GM18505 (cell line): ENCODE measurements around the gene FREM1.

Experiments used
- ATAC-seq: cut with Tn5 transposase; IDR thresholded peaks from one replicate; pipeline ENCODE4 v1.9.1; 2021; ENCODE audit not compliant: unreplicated experiment
- POLR2A ChIP-seq: IDR thresholded peaks from 4 replicates; pipeline ENCODE4 v1.6.1; 2011; ENCODE audit warnings: borderline replicate concordance; ENCODE audit not compliant: insufficient read depth, insufficient read length; ENCODE audit errors: extremely low read depth

FREM1 gene

DNA sequence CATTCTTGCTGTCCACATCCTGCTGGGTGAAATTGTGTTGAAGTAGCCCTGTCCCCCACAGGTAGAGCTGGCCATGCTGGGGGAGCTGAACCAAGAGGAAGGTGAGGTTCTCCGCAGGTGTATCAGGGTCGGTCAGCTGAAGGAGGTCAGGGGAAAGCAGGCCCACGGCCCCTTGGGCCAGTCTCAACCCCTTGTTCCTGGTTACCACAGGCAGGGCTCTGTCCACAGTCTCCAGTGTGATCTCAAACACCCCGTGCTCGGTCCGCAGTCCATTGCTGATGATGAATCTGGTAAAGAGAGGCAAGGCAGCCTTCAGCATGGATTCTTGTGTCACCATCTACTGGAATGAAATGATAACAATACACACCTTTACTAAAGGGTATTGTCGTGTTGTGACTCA, 134.3 kb downstream of the FREM1 start:
- no peak for ATAC-seq
- no peak for TF ChIP-seq POLR2A

DNA sequence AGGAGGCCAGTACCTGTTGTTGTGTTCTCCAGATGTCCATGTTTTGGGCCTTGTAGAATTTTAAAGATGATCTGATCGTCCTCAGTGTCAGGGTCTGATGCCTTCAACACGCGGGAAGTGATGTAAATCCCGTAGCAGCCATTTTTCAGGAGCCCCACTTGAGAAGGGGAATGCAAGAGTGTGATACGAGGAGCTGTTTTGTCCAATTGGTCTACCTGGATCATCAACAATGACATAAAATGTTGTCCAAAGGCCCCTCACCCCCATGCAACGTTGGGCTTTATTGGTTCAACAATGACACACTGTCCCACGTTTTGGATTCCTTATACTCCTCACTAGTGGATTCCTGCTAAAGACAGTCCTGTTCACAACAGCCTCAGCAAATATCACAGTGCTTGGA, 139.6 kb downstream of the FREM1 start:
- no peak for ATAC-seq
- no peak for TF ChIP-seq POLR2A

DNA sequence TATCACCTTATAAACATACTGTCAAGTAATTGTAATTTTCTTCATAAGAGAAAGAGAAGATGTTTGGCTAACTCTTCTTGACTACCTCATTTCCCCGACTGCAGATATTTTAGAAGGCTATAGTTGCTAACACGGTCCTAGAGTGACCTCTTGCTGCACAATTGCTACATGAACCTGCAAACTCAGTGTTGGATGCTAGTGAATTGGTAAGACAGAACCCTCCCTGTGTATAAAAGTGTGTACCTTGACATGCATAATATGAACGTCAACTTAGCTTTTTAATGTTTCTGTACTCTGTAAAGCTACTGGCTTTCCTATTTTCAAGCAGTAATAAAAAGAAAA, 141.0 kb downstream of the FREM1 start:
- TF ChIP-seq POLR2A = no peak
- no peak for ATAC-seq

DNA sequence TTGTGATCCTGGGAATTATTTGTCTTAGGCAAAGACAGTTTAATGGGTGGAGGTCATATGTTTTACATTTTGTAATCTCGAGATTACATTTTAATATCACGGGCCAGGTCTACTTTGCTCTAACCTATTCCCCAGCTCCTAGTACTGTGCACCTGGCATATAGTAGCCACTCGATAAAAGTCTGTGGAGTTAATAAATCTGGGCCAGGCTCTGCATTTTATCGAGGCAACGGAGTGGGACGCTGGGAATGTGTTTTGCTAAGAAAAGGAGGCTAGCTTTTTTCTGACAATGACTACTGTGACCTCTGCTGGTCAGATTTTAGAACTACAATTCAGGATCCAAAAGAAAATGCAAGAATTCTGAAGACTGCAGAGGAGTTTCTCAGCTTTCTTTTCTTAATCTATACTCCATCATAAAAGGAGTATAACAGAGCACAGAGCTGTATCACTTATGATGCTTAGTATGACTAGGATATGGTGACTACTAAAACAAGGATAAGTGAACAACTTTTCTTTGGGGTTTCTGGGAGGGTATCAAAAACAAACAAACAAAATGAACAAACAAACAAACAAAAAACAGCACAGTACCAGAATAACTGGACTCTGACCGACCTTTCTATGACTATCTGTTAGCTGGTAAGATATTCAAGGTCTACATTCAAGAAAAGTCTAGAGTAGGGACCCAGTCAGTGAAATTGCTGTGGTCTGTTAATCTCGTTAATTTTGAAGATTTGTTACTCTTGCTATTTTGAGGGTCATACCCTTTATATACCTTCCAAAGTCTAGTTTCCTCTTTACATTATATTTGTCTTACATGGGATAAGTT, 141.6 kb downstream of the FREM1 start:
- no peak for ATAC-seq
- no peak for TF ChIP-seq POLR2A

DNA sequence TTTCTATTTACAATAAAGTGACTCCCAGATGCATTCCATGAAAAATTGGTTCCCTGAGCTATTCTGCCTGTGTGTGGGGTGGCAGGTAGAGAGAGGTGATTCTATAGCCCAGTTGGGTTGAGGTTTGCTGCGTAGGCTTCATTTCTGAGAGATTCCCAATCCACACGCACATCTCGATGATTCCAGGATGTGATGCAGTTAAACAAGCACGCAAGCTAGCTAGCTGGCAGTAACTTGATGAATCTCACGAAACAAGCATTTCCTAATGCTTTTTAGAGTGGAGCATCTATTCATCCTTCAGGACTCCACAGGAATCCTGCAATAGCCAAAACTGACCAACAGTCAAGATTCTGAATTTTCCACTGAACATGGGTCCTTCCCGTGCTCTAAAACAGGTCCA, 143.9 kb downstream of the FREM1 start:
- no peak for ATAC-seq
- no peak for TF ChIP-seq POLR2A

DNA sequence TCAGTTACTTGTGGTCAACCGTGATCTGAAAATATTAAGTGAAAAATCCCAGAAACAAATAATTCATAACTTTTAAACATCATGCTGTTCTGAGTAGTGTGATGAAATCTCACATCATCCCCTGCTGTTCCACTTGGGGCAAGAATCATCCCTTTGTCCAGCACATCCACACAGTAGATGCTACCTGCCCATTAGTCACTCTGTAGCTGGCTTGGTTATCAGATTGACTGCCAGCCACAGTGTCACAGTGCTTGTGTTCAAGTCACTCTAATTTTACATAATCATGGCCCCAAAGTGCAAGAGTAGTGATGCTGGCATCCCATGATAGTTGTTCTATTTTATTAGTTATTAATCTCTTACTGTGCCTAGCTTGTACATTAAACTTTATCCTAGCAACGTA, 148.6 kb downstream of the FREM1 start:
- TF ChIP-seq POLR2A = no peak
- no peak for ATAC-seq

DNA sequence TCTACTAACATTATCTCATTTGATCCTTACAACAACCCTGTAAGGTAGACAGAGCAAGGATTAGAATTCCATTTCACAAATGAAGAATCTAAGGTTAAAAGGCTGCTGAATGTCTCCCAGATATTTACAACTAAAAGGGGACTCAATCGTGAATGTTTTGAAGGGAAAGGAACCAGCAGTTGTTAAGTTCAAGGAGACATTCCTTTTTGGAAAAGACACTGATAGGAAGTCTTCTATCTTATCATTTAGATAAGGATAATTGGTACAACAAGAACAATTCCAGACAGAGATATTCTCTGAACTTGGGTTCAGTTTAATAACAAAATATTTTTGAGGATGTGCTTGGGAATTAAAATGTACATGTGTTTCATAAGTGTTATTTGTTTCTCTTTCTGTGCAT, 150.2 kb downstream of the FREM1 start:
- ATAC-seq = no peak
- TF ChIP-seq POLR2A = no peak

DNA sequence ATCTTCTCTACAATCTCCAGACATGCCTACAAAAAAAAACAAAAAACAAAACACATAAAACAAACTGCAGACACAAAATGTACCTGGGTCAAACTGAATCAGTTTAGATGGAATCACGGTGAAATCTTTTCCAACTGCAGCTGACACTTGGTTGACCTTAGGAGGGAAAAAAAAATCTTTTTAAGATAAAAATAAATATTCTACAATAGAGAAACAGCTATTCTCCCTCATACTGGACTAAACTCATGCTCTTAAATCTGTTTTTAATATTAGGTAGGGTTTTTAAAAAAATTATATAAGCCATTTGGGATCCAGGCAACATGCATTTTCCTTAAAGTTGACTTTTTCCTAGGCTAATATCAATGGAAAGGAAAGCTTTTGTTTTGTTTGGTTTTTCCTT, 153.9 kb downstream of the FREM1 start:
- no peak for TF ChIP-seq POLR2A
- ATAC-seq = no peak

DNA sequence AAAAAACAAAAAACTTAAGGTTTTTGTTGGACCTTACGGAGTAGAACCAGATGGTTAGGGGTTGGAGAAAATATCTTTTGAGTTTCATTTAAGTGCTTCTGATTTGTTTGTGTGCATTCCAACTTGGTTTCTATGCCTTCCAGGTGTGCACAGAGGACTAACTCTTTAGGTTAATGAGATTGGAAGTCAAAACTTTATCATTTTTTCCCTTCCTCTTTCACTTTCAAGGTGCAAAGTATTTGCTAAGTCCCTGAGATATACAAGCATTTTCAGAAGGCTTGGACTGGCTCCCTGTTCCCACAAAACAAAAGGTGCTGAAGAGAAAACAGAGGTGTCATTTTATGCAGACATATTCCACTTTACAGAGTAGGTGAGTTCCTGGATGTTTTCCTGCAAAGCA, 157.4 kb downstream of the FREM1 start:
- no peak for ATAC-seq
- TF ChIP-seq POLR2A = no peak

DNA sequence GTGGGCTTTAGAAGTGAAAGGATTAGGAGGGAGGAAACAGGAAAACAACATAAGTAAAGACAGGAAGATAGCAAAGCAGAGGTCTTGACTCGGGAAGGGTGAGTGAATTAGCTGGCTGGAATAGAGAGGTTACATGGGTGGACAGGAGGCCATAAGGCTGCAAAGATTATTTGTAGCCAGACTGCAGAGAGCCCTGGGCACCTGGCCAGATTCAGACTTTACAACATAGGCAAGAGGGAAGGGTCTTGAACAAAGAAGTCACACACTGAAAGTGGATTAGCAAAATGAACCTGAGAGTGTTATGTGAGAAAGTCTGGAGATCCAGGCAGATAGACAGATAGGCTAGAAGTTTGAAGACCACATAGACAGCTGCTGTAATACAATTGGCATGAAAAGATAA, 158.0 kb downstream of the FREM1 start:
- no peak for ATAC-seq

DNA sequence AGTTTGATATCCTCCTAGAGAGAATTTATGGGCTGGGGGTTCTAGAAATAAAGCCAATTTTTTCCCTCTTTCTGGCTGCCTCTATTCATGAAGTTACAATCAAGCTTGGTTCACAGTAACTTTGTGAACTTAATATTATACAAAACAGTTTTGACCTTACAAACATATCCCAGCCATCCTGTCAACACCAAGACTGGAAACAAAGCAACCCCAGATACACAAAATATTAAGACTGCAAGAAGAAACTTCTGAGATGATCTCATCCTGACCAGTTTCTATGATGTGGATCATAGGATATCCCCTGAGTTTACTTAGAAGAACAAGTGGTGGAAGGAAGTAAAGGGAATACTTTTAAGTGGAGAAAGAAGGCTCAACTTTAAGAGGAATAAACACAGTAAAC, 159.4 kb downstream of the FREM1 start:
- TF ChIP-seq POLR2A = no peak
- ATAC-seq = no peak

More for the DNA sequence above, 158.0 kb downstream of the FREM1 start:
- TF ChIP-seq POLR2A = no peak

DNA sequence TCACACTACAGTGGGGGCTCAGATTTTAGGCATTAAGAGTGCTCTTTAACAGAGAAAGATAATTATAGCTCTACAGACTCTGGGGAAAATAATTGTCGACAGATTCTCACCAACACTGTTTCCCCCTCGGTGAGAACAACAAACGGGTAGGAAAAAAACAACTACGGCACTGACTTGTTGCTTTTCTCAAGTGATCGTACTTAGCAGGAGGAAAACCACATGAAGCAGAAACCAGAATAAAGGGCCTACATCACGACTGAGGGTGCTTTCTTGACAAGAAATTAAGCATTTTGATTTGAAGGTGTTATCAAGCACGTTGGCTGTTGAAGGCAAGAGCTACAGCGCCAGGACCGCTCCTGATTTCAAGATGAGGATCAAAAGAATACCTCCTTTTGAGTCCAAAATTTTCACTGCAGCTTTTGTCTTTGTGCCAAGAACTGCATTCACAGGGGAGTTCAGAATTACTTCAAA, 160.5 kb downstream of the FREM1 start:
- no peak for TF ChIP-seq POLR2A
- ATAC-seq = no peak

DNA sequence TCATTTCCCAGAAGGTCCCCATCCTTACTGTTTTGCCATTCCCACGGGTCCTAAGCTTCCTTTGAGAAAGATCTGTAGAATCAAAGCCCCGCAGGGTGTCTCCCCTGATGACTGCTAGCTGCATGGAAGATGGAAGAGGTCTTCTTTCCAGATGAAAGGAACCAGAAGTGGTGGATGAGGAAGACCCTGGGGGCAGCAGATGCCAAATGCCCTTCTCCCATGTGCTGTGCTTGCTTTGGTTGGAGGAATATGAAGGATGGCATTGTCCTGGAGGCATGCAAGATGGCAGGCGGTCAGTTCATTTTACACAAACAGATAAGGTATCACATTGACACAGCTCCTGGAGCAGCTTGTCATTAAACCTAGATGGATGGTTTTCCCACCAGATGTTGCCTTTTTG, 161.9 kb downstream of the FREM1 start:
- TF ChIP-seq POLR2A = no peak
- ATAC-seq = no peak

DNA sequence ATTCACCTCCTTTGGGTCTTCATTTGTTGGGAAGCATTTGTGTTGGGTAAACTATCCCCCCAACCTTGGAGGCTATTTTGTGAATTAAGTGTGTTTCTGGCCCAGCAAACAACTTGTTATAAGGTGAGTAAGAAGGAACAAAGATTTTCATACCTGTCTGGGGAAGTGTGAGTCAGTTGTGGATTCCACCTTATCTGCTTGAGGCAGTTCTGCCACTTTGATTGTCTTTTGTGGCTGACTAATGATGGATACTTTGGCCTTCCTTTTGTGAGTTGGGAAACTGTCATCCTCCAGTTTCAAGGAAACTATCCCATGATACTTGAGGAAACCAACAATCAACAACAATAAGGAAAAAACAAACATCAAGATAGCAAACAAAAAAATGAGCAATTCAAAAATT, 163.1 kb downstream of the FREM1 start:
- no peak for ATAC-seq
- no peak for TF ChIP-seq POLR2A

DNA sequence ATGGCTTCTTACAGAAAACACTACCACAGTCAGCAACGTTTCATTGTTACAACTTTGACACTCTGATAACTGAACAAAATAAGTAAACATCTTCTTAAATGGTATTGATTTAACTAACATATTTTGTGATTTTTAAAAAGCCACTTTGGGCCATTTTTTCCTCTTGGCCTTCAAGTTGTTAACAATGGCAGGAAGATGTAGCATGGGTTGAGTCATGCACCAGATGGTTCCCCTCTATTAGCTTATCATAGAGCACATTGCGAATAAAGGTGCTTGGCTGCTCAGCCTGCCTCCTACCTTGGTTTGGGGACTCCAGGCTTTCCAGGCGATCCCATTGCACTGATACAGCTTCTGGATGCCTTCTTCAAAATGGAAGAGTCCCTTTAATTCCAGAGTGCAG, 163.6 kb downstream of the FREM1 start:
- ATAC-seq = no peak
- no peak for TF ChIP-seq POLR2A
